Fibroblast of the aortic adventitia (primary cell): ENCODE results near the gene ARFGEF3. TPM values are rescaled to one million over a fixed set of nuclear protein-coding genes. Genes with fewer than 3 reads are reported as not detected.
A peak's percentile ranks its signal among the peaks of the same experiment; 100 is the strongest.

Experiments used
- DNase-seq: peaks from one replicate; pipeline ENCODE4 v3.0.0-alpha.2; 2010; ENCODE audit warnings: low read depth
- H3K4me3 ChIP-seq: 2 replicates; pipeline ENCODE4 v1.5.1; 2011; ENCODE audit warnings: low read depth, mild to moderate bottlenecking, control low read depth, low read length, moderate library complexity
- total RNA-seq: library from RNA; depleted of rRNA; stranded (reverse); fragments of >200 nt; gene quantifications from 2 replicates; pipeline ENCODE4 v1.2.3, GENCODE V29; 2012; ENCODE audit warnings: low replicate concordance
- TF ChIP-seq, protein P1 (sequence below): IDR thresholded peaks from 2 replicates; pipeline ENCODE4 v1.5.1; 2011; ENCODE audit warnings: mild to moderate bottlenecking, low read length, control low read depth, inconsistent platforms; ENCODE audit not compliant: insufficient read depth

ARFGEF3 gene
- total RNA-seq, 1 donor = 0.09 TPM

DNA sequence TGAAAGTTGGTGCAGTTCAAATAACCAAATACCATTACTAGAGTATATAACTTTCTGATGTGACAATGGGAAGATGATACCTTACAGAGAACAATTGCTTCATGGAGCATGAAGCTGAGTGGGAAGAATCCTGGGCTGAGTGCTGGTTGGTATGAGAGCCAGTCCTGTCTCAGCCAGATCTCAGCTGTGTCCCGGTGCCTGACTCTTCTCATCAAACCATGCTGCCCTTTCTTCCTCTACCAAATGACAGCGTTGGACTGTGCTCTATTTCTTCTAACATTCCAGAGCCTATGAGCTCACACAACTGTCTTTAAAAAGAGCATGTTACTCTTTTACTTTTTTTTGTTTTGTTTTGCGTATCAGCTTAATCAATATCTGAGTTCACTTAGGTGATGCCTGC is 84.0 kb downstream of the ARFGEF3 start:
- H3K4me3 ChIP-seq = no peak overlapping the region
- no peak for DNase-seq
- TF ChIP-seq, protein P1, sequence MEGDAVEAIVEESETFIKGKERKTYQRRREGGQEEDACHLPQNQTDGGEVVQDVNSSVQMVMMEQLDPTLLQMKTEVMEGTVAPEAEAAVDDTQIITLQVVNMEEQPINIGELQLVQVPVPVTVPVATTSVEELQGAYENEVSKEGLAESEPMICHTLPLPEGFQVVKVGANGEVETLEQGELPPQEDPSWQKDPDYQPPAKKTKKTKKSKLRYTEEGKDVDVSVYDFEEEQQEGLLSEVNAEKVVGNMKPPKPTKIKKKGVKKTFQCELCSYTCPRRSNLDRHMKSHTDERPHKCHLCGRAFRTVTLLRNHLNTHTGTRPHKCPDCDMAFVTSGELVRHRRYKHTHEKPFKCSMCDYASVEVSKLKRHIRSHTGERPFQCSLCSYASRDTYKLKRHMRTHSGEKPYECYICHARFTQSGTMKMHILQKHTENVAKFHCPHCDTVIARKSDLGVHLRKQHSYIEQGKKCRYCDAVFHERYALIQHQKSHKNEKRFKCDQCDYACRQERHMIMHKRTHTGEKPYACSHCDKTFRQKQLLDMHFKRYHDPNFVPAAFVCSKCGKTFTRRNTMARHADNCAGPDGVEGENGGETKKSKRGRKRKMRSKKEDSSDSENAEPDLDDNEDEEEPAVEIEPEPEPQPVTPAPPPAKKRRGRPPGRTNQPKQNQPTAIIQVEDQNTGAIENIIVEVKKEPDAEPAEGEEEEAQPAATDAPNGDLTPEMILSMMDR = no peak

DNA sequence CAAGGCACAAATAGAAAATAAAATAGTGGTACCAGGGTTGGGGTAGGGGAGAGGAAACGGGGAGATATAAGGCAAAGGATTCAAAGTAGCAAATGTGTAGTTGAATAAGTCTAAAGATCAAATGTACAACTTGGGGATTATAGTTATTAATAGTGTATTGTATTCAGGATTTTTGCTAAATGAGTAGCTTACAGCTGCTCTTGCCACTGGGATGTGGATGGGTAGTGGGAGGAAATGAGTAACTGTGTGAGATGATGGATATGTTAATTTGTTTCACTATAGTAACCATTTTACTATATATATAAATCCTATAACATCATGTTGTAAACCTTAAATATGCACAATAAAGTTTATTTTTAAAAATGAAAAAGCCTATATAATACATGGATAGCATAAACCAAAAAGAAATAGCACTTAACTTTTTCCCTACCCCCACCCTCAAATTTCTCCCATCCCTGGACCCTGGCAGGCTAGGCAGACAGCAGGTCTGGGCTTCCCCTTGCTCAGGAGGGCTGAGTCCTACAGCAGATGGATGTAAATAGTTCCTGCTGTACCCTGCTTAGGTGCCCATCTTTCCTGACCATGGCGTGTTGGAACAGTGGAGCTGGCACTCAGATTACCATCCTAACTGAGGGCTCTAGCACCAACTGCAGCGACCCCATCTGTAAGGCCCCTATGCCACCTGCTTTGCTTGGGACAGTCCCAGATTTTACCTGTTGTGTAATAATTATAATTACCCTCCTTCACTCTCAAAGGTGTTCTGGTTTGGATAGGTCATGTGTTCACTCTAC is 85.1 kb downstream of the ARFGEF3 start:
- no peak for DNase-seq
- H3K4me3 ChIP-seq = no peak overlapping the region
- TF ChIP-seq, protein P1 = no peak

DNA sequence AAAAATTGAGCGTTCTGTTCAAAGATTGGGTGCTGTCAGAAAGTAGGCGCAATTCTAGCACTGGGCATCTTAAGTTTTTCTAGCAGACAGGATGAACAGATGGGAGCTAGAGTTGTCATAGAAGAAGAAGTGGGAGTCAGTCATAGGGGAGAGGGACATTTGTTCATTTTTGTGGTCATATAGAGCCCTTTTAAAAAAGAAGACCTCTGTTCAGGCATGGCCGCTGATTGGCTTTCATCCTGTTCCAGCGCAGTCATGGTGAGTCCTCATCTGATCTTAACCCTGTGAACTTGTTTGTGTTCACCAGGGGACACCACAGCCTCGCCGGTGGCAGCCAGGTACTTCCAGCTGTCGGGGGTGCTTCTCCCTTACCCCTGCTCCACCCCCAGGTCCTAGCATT is 86.3 kb downstream of the ARFGEF3 start:
- H3K4me3 ChIP-seq = no peak overlapping the region
- DNase-seq = no peak
- TF ChIP-seq, protein P1 = no peak

DNA sequence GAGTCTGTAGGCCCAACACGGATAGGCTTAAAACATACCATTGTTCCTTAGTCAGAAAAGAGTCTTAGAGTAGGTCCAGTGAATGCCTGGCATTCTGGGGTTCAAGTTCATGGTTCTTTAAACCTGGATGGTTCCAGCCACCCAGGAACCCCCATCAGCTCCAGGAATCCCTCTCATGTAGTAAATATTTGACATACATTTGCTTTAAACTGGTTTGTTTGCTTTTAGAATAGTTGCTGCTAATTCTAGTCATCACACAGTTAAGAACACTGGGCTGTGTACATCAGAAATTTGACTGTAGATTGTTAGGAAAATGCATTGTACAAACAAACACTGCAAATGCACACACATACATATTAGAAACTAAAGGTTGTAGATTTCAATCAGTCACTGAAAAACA is 87.1 kb downstream of the ARFGEF3 start:
- no peak overlapping the region for H3K4me3 ChIP-seq
- no peak for DNase-seq
- TF ChIP-seq, protein P1 = no peak

DNA sequence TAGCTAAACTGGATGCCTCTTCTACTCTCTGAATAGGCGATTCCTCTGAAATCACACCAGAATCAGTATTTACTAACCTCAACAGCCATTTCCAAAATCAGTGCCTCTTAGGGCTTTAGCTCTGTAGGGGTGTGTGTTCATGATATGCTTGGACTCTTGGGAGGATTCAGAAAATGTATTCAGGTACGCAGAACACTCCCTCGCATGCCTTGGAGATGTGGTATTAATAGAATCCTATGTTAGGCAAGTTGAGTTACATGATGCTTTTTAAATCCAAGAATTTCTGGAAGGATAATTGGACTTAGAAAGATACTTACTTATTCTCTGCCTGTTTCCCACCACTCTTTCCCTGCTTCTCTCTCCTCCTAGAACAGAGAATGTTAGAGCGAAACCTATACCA is 88.3 kb downstream of the ARFGEF3 start:
- DNase-seq = no peak
- TF ChIP-seq, protein P1 = no peak
- H3K4me3 ChIP-seq = no peak overlapping the region

DNA sequence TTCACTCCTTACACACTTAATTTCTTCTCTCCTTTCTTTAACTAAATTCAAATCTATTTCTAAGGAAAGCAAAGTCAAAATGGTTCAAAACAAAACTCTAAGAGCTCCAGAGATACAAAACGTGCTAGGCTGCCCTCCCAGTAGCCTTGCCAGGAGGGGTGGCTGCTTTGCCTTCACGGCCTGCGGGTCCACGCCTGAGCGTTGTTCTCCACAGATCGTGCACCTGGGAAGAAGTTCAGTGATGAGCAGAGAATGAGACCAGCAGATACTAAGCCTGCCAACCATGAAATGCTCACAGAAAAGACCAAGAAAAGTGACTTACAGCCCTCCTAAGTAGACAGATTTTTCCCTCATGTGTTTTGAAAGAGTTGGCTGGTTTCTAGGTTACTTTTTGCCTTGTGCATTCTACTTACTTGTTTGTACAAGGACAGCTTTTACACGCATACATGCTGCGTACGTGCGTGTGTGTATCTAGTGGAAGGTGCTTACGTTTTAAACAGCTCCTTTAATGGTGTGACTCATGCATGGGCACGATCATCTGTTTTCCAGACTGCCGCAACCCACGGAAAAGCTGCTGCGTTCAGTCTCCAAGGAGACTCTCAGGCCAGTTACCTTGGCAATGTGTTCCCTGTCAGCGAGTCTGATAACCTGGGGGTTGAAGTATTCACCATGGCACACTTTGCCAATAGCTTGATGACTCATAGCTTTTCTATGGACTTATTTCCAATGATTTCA is 88.9 kb downstream of the ARFGEF3 start:
- TF ChIP-seq, protein P1 = no peak
- peak; percentile 94 for DNase-seq
- H3K4me3 ChIP-seq = peak overlapping the region; percentile 26
